HG03095 (cell line): ENCODE results near the gene PLA2G4C.
"Not testable (repeated sequence)": the region's sequence is repeated elsewhere in the genome, so short reads cannot be mapped to it uniquely, and the experiment has no call there.

Experiments used
- ATAC-seq: cut with Tn5 transposase; IDR thresholded peaks from one replicate; pipeline ENCODE4 v1.9.1; 2021; ENCODE audit warnings: moderate library complexity; ENCODE audit not compliant: unreplicated experiment

The PLA2G4C gene

DNA sequence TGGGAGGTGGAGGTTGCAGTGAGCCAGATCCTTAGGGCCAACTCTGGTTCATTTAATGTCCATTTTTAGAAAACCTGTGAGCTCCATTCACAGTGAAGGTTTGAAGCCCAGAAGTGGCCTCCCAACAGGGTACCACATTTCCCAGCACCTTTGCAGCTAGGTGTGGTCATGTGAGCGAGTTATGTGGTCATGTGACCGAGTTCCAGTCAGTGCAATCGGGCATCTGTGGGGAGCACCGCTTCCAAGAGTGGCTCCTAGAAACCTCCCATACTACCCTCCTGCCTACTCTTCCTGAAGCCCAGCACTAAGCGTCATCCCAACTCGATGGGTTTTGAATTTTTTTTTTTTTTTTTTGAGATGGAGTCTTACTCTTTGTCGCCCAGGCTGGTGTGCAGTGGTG is 663 bp upstream of the PLA2G4C start:
- ATAC-seq, result no peak

DNA sequence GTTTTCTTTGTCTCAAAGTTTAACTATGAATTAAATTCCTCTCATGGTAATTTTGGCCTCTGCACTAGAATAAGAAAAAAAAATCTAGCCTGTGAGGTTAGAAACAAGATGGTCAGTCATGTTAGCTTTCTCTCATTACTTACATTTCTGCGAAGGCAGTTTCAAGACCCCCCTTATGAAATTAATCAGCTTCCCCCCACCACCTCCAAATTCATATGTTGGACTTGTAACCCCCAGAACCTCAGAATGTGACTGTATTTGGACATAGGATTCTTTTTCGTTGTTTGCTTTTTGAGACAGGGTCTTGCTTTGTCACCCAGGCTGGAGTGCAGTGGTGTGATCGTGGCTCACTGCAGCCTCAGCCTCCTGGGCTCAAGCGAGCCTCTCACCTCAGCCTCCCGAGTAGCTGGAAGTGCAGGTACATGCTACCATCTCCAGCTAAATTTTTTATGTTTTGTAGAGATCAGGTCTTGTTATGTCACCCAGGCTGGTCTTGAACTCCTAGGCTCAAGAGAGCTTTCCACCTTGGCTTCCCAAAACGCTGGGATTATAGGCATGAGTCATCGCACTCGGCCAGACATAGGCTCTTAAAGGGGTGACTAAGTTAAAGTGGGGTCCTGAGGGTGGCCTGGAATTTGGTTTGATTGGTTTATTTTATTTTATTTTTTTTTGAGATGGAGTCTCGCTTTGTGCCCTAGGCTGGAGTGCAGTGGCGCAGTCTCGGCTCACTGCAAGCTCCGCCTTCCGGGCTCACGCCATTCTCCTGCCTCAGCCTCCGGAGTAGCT is 1.4 kb downstream of the PLA2G4C start:
- no peak for ATAC-seq

DNA sequence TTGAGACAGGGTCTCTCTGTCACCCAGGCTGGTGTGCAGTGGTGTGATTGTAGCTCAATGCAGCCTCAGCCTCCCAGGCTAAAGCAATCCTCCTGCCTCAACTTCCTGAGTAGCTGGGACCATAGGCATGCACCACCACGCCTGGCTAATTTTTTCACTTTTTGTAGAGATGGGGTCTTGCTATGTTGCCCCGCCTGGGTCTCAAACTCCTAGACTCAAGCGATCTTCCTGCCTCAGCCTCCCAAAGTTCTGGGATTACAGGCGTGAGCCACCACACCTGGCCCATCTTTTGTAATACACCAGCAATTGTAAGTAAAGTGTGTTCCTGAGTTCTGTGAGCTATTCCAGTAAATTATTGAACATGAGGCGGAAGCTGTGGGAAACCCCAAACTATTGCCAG is 6.7 kb downstream of the PLA2G4C start:
- ATAC-seq, result no peak

DNA sequence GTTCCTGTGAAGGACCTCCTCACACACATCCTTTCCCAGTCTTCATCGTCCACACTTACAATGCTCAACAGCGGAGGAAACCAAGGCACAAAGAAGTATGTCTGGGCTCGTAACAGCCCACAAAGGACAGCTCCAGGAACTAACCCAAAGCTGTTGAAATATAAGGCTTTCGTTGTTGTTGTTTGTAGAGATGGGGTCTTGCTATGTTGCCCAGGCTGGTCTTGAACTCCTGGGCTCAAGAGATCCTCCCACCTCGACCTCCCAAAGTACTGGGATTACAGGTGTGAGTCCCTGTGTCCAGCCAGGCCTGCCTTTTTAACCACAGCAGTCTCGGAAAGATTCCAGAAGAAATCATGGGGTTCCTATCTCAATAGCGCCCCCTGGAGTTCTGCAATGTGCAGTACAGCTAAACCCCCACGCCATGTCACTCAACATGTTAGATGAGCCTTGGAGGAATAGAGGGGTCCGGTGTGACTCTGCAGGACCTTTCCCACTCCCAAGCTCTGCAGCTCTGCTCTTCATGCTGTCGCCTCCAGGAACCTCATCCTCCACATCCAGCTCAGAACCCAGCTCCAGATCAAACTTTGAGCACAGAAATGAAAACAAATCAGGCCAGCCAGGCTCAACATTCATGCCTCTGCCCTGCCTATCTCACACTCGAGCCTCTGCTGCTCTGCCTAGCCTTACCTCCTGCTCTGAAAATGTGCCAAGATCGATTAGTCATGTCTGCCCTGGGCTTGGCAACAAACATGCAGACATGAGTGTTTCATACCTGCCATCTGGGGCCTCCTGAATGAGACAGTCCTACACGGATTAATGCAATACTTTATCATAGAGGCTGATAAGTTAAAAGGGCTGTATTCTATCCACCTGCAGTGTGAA is 7.5 kb downstream of the PLA2G4C start:
- no peak for ATAC-seq

DNA sequence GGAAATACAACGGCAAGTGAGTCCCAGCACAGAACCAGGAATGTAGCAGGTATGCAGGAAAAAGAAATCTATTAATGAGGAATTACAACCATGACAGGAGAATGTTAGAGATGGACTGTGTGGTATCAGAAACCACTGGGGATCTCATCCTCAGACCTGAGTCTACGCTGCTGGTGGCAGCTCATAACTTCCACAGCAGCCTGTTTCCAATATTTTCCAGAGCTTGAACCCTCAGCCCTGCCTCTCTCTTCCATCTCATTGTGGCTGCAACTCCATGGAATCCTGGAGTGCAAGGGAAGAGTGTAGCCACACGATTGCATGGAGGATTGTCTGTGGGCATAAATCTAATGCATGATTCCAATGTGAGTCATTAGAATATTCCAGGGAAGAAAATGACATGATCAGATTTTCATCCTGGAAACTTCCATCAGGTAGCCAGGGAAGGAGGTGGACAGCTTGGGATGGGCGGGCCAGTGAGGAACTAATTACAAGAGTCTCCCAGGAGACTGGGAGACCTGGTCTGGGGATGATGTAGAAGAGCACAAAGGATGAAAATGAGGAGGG is 14.9 kb downstream of the PLA2G4C start:
- ATAC-seq, result no peak

DNA sequence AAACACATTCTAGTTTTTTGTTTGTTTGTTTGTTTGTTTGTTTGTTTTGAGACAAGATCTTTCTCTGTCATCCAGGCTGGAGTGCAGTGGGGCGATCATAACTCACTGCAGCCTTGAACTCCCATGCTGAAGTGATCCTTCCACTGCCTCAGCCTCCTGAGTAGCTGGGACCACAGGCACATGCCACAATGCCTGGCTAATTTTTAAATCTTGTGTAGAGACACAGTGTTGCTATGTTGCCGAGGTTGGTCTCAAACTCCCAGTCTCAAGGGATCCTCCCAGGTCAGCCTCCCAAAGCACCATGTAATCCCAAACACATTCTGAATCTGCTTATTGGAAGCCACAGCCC is 15.8 kb downstream of the PLA2G4C start:
- ATAC-seq, result no peak

DNA sequence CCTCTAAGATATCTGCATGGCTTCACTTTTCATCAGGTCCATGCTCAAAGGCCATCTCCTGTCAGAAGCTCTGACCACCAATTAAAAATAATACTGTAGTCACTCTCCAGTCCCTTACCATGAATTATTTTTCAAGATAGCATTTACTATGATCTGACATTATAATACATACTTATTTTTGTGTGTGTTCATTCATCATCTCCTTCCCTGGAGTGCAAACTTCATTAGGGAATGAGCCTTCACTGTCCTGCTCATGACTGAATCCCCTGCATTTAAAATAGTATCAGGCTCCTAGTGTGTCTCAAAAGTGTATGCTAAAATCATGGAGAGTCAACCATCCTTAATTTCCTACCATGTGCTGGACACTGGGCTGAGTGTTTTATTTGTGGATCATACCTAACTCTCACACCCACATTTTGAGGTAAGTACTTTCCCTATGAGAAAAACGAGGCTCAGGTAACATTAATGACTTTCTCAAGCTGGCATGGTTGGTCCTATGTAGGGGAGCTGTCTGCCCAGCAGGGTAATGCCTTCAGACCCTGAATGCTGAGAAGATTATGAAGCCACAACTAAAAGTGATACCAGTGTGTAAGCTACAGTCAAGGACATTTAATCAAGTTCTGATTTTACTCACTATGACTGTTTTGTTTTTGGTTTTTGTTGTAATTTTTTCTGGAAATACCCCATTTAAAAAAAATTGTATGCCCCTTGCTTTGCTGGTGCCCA is 16.3 kb downstream of the PLA2G4C start:
- no peak for ATAC-seq

DNA sequence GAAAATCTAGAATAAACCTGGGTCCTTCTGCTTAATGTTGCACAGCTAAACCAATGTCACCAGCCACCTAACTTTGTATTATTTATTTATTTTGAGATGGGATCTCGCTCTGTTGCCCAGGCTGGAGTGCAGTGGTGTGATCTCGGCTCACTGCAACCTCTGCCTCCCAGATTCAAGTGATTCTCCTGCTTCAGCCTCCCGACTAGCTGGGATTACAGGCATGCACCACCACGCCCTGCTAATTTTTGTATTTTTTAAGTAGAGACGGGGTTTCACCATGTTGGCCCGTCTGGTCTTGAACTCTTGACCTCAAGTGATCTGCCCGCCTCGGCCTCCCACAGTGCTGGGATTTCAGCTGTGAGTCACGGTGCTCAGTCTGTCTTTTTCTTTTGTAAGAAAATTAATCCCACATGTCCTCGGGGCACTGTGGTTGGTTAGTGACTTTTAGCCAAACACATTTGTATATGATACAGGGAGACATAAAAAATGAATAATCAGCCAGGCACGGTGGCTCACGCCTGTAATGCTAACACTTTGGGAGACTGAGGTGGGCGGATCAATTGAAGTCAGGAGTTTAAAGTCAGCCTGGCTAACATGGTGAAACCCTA is 19.4 kb downstream of the PLA2G4C start:
- not testable (repeated sequence) for ATAC-seq

DNA sequence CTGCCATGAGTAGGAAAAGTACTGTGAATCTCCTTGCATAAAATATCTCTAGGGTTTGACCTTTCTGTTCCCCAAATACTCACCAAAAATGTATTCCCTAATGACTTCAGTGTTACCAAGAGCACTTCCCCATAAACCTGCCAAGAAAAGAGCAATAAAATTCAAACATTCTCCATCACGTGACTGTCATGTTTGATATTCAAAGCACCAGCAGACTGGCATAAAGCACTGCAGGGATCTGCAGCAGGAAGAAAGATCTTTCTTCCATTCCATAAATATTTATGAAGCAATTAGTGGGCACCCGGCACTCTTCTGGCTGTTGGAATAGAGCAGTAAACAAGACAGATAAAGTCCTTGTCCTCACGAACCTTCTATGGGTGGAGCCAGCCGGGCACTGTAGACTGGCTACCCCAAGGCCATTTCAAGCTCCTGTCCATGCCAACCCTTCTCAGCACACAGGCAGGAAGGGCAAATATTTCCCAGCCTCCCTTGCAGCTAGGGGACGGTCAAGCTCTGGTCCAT is 20.3 kb downstream of the PLA2G4C start:
- ATAC-seq, result no peak

DNA sequence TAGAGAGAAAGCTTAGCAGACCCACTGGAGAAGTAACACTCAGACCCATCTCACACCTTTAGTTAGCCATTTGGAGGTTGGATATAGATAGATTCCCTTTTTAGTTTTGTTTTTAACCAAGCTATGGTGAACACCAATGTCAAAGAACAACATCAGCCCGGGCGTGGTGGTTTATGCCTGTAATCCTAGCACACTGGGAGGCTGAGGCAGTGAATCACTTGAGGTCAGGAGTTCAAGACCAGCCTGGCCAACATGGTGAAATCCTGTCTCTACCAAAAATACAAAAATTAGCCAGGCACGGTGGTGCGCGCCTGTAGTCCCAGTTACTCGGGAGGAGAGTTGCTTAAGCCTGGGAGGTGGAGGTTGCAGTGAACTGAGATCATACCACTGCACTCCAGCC is 21.6 kb downstream of the PLA2G4C start:
- ATAC-seq, result not testable (repeated sequence)

DNA sequence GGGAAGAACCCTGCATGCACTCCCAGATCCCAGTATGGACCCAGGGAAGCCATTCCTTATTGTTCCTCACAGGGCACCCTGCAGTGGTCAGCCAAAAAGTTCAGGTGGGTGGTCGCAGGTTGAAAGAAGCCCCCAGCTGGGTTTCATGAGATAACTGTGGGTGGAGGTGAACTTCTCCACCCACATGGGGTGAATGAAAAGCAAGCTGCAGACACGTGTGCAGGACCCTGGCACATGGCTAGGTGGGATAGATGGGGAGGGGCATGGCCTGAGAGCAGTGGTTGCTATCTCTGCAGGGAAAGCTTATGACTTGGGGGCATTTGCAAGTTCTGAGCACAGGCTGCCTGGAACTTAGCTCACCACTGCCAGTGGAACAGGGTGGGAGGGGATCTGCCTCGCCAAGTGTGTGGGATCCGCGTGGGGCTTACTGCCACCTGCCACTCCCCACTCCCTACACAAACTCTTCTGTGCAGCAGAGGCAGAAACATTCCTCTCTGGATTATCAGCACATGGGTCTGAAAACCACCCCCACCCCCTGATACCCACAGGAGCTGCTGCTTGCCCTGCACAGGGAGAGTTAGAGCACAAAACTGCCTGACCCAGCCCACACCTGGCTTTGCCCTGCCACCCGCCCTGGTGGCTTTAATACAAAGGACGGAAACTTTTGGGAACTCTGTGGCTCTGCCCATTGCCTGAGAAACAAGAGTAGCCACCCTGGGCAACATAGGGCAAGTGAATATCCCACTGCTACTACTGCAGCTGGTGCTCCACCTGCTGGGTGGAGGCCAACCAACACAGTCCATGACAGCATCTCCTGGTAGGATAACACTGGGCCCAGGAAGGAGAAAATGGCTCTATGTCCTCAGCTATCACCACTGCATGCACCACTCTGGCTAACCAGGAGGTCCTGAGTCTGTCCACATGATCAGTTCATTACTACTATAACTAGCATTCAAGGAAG is 24.4 kb downstream of the PLA2G4C start:
- no peak for ATAC-seq

DNA sequence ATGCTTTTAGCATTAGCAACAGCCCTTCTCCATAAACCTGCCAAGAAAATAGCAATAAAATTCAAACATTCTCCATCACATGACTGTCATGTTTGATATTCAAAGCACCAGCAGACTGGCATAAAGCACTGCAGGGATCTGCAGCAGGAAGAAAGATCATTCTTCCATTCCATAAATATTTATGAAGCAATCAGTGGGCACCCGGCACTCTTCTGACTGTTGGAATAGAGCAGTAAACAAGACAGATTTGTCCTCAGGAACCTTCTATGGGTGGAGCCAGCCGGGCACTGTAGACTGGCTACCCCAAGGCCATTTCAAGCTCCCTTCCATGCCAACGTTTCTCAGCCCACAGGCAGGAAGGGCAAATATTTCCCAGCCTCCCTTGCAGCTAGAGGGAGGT is 25.5 kb downstream of the PLA2G4C start:
- no peak for ATAC-seq

DNA sequence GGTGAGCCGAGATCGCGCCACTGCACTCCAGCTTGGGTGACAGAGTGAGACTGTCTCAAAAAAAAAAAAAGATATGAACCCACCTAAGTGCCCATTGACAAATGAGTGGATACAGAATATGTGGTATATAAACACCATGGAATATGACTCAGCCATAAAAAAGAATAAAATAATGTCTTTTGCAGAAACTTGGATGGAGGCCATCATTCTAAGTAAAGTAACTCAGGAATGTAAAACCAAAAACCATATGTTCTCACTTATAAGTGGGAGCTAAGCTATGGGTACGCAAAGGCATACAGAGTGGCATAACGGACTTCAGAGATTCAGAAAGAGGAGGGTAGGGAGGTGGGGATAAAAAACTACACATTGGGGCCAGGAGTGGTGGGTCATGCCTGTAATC is 29.5 kb downstream of the PLA2G4C start:
- ATAC-seq, result no peak

DNA sequence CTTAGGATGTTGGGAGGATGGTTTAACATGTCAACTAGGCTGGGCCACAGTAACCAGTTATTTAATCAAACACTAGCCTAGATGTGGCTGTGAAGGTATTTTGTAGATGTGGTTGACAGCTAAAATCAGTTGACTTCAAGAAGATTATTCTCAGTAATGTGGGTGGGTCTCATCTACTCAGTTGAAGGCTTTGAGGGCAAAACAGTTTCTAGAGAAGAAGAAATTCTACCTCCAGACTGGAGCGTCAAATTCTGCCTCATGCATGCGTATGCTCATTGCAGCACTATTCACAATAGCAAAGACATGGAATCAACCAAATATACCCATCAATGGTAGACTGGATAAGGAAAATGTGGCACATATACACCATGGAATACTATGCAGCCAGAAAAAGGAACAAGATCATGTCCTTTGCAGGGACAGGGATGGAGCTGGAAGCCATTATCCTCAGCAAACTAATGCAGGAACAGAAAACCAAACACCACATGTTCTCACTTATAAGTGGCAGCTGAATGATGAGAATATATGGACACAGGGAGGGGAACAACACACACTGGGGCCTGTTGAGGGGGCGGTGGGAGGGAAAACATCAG is 40.3 kb downstream of the PLA2G4C start:
- not testable (repeated sequence) for ATAC-seq

DNA sequence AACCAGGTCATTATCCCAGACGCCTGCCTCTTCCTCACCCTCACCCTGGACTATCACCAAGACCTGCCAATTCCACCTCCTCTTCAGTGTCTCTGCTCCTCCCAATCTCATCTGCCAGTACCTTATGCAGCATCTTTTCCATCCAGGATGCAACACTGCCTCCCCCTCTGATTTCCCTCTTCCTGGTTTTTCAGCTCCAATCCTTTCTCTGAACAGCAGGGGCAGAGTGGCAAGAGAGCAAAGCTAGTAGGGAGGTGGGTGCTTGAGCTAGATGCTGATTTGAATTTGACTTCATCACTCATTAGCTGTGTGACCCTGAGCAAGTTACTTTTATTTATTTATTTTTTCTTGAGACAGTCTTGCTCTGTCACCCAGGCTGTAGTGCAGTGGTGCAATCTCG is 41.2 kb downstream of the PLA2G4C start:
- ATAC-seq, result no peak

DNA sequence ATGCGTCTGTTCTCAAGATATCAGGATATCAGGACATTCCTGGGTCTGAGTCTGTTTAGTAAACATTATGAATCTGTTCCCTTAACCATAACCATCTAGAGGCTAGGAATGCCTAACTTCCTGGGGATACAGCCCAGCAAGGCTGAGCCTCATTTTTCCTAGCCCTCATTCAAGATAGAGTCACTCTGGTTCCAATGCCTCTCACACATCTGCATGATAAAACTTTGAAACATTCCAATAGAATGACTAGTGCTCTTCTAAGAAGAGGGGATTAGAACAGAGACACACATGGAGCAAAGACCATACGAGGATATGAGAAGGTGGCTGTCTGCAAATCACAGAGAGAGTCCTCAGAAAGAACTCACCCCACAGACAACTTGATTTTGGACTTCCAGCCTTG is 46.1 kb downstream of the PLA2G4C start:
- ATAC-seq, result no peak

DNA sequence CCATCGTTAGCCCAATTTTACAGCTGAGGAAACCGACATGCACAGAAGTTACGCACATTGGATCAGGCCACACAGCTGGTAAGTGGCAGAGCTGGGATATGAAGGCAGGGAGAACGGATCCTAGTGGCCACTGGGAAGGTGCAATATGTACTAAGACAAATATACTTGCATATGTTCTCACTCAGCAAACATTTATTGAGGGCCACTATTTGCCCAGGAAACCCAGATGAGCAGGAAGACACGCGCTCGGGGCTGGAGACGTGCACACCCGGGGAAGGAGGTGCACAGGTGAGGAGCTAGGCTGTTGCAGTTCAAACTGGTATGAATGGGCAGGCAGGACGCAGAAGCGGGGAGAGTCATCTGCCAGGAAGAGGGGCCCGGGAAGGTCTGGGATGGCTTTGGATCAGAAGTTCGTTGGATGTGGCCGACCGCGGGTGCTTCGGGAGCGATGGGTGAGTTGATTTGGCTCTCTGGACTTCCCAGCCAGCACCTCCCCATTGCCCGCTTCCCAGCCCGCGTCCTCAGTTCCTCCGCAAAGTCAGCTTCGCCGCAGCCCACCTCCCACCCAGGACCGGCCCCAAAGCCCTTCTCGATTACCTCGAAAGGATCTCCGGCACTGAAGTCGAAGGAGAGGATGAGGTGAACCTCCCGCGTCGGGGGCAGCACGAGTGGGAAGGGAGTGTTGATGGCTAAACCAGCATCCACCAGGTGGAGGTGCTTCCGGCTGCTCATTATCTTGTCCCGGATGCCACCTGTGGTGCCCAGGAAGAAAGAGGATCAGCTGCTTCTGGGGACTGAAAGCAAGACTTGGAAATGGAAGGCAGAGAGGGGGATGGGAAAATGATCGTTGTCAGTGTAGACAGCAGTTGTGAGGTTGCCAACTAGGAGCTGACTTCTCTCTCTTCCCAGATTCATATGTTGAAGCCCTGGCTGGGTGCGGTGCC is 48.9 kb downstream of the PLA2G4C start:
- ATAC-seq, result no peak

DNA sequence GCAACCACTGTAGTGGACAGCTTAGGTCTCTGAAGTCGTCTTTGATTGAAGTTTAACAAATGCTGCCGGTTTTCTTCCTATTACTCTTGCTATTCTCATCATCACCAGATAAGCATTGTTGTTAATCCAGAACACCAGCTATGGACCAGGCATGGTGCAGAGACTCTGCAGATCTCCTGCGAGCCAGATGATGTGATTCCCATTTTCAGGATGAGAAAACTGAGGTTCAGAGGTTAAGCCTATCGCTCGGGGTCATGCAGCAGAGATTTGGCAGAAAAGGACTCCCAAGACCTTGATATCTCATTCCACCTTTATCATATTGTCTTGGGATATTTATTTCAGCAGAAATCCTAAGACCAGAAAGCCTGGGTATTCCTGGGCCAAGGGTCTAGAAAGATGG is 50.2 kb downstream of the PLA2G4C start:
- ATAC-seq, result no peak
